Esophagus muscularis mucosa (tissue), 4 donors: Measurements from ENCODE around the gene GXYLT1.
A peak's percentile ranks its signal among the peaks of the same experiment; 100 is the strongest.

Experiments
- EP300 ChIP-seq: sonication (generic); formaldehyde crosslinking; IDR thresholded peaks from one replicate; pipeline ENCODE4 v1.6.1; 2017; ENCODE audit warnings: antibody characterized with exemption
- POLR2A ChIP-seq: fragments of 450-650 bp; IDR thresholded peaks from one replicate; pipeline ENCODE4 v1.6.1; 2017; ENCODE audit warnings: antibody characterized with exemption, moderate library complexity, mild to moderate bottlenecking, low read depth
- POLR2AphosphoS5 ChIP-seq, 2 donors: sonication (generic); formaldehyde crosslinking; IDR thresholded peaks; one replicate each; pipeline ENCODE4 v1.6.1; 2017; ENCODE audit warnings: antibody characterized with exemption in 2 of 2
- TF ChIP-seq, protein P1 (sequence below), 3 experiments: fragments of 200-600 bp in 2 of 3; fragments of 450-650 bp in 1 of 3; sonication (generic) in 2 of 3; IDR thresholded peaks; one replicate each; pipeline ENCODE4 v1.5.1; 2017 to 2019; ENCODE audit warnings: antibody characterized with exemption in 3 of 3, mild to moderate bottlenecking in 2 of 3, moderate library complexity in 1 of 3

DNA sequence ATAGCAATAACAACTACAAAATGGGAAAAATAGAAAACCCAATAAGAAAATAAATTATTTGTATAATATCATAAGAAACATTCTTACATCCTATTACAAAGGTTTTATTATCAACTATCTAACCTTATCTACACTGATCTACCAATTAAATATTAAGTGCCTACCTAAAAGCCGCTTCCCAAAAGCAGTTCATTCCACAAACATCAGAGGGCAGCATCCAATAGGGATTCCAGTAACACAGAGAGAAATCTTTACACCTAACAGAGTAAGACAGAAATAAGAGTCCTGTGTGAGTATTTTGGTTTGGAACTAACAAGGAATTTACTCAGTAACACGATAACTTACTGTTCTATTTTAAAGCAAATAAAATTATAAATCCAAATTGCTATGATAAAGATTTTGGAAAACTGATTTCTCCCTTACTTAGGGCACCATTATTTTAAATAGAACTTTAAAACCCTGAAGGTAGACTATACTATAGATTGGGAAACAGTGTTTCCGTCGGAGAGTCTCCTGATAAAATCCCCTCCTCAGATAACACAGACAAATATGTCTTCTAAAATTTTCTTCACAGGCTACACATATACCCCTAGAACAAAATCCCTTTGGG is 15.0 kb downstream of the GXYLT1 start:
- TF ChIP-seq, protein P1, sequence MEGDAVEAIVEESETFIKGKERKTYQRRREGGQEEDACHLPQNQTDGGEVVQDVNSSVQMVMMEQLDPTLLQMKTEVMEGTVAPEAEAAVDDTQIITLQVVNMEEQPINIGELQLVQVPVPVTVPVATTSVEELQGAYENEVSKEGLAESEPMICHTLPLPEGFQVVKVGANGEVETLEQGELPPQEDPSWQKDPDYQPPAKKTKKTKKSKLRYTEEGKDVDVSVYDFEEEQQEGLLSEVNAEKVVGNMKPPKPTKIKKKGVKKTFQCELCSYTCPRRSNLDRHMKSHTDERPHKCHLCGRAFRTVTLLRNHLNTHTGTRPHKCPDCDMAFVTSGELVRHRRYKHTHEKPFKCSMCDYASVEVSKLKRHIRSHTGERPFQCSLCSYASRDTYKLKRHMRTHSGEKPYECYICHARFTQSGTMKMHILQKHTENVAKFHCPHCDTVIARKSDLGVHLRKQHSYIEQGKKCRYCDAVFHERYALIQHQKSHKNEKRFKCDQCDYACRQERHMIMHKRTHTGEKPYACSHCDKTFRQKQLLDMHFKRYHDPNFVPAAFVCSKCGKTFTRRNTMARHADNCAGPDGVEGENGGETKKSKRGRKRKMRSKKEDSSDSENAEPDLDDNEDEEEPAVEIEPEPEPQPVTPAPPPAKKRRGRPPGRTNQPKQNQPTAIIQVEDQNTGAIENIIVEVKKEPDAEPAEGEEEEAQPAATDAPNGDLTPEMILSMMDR (IDR thresholded peaks at IDR 0.05): peak; percentile 80 to 84 (median 82)
- TF ChIP-seq EP300 (no peak), POLR2A (no peak), POLR2AphosphoS5 (IDR thresholded peaks at IDR 0.05) (no peak)
